RKO (cell line): ENCODE results near the gene IL32.
"Not testable (repeated sequence)": the region's sequence is repeated elsewhere in the genome, so short reads cannot be mapped to it uniquely, and the experiment has no call there.

ENCODE experiments used
- DNase-seq: peaks from one replicate; pipeline ENCODE4 v3.0.0-alpha.2; 2016; ENCODE audit warnings: low spot score

IL32 gene

DNA sequence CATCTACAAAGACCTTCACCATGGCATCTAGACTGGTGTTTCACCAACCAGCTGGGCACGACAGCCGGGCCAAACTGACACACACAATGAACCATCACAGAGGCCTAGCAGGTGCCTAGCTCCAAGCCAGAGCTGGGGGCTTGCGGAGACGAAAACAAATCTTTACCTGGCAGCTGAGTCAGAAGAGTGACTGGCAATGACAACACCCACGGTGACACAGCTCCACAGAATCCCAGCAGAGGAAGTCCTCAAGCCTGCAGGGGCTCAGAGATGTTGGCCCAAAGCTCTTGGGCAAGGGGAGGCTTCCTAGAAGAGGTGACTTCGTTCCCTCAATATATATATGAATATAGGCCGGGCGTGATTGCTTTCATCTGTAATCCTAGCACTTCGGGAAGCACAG, 13.9 kb upstream of the IL32 start:
- DNase-seq = no peak

DNA sequence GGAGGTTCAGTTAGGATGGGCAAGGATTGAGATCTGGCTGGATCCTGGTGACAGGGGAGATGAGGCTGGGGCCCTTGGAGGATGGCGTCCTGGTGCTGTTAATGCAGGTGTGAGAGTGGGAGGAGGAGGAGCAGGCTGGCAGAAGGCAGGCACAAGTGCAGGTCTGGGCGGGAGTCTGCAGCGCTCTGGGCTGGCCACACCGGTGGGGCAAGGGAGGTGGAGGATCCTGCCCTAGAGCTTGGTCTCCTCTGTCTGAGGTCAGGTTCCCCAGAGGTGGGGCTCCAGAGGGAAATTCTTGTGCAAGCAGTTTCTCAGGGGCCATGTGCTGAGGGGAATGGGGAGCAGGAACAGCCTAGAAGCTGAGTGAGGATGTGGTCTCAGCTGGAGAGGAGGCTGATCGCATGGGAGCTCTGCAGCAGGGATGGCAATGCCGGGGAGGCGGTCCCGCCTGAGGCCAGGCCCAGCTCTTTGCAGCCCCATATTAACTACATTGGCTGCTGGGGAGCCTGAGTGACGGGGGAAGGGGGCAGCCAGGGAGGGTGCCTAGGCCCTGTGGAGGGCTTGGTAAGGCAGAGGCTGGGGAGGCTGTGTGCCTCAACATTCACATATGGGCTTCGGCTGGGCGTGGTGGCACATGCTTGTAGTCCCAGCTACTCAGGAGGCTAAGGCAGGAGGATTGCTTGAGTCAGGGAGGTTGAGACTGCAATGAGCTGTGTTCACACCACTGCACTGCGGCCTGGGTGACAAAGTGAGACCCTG, 12.7 kb upstream of the IL32 start:
- not testable (repeated sequence) for DNase-seq

- not testable (repeated sequence) for DNase-seq
Measured at GRCh38 chr16:3053330-3053710, 12.1 kb upstream of the IL32 start.

- DNase-seq = no peak
Measured at GRCh38 chr16:3054965-3055733, 10.3 kb upstream of the IL32 start.

GRCh38 chr16:3055734-3056115, 9.7 kb upstream of the IL32 start:
- DNase-seq = not testable (repeated sequence)

DNA sequence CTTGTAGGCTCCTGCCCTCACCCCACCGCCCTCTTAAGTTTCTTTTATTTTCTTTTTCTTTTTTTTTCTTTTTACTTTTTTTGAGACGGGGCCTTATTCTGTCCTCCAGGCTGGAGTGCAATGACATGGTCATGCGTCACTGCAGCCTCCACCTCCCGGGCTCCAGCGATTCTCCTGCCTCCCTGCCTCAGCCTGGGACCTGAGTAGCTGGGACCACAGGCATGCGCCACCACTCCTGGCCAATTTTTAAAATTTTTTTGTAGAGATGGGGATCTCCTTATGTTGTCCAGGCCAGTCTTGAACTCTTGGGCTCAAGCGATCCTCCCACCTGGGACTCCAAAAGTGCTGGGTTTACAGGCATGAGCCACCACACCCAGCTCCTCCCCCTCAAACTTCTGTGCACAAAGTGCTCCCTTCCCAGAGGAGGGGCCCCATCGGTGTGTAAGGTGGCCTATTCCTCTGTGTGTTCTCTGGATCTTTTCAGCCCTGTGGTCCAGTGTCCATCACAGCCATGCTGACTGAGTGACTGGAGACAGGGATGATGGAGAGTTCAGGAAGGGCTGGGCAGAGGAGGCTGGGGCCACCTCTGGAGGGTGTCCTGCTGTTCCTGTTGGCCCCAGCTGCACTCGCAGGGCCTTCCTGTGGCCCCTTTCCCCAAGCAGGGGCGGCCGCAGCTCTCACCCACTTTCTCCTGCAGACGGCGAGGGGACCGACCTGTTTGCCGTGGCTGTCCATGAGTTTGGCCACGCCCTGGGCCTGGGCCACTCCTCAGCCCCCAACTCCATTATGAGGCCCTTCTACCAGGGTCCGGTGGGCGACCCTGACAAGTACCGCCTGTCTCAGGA, 8.9 kb upstream of the IL32 start:
- no peak for DNase-seq

- DNase-seq = no peak
Measured at GRCh38 chr16:3057181-3058138, 8.0 kb upstream of the IL32 start.

DNA sequence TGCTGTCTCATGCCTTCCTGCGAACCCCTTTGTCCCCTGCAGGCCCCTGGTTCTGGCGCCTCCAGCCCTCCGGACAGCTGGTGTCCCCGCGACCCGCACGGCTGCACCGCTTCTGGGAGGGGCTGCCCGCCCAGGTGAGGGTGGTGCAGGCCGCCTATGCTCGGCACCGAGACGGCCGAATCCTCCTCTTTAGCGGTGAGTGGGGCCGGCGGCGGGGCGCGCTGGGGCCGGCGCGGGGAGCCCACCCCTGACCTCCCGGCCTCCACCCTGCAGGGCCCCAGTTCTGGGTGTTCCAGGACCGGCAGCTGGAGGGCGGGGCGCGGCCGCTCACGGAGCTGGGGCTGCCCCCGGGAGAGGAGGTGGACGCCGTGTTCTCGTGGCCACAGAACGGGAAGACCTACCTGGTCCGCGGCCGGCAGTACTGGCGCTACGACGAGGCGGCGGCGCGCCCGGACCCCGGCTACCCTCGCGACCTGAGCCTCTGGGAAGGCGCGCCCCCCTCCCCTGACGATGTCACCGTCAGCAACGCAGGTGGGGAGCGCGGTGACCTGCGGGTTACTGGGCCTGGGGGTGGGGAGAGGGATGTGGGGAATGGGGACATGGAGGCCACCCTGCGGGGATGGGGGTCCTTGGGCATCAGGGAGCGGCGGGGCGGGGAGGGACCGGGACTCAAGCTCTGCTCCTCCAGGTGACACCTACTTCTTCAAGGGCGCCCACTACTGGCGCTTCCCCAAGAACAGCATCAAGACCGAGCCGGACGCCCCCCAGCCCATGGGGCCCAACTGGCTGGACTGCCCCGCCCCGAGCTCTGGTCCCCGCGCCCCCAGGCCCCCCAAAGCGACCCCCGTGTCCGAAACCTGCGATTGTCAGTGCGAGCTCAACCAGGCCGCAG, 7.1 kb upstream of the IL32 start:
- DNase-seq = no peak

GRCh38 chr16:3059041-3059722, 6.3 kb upstream of the IL32 start:
- DNase-seq = peak; percentile 87

GRCh38 chr16:3059723-3060242, 5.7 kb upstream of the IL32 start:
- DNase-seq = no peak

DNA sequence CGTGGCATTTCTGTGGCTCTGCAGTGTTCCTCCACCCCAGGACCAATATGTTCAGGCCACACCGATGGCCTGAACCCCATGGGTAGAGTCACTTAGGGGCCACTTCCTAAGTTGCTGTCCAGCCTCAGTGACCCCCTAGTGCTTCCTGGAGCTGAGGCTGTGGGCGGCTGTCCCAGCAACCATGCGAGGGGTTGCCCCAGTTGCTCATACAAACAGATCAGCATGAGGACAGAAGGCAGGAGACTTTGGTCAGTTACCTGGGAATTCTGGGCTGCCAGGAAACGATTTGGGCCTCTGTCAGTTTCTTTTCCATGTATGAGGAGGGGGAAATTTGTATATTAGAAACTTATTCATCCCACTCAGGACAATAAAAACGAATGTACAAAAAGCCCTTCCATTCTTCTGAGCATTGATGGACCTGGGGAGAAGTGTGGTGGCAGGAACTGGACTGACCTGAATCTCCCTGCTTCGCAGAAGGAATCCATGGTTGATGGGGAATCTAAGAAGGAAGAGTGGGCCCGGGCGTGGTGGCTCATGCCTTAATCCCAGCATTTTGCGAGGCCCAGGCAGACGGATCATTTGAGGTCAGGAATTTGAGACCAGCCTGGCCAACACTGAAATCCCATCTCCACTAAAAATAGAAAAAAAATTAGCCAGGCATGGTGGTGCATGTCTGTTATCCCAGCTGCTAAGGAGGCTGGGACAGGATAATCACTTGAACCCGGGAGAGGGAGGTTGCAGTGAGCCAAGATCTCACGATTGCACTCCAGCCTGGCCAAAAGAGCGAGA, 4.9 kb upstream of the IL32 start:
- DNase-seq = no peak

DNA sequence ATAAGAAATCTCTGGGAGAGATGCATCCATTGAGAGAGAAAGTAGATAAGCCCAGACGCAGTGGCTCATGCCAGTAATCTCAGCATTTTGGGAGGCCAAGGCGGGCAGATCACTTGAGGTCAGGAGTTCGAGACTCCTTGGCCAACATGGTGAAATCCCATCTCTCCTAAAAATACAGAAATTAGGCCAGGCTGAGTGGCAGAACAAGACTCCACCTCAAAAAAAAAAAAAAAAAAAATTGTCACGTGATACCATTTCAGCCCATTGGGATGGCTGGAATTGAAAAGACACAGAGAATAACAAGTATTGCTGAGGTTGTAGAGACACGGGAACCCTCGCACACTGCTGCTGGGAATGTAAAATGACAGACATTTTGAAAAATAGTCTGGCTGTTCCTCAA, 2.9 kb upstream of the IL32 start:
- no peak for DNase-seq

GRCh38 chr16:3063625-3064386, 1.6 kb upstream of the IL32 start:
- DNase-seq = no peak

DNA sequence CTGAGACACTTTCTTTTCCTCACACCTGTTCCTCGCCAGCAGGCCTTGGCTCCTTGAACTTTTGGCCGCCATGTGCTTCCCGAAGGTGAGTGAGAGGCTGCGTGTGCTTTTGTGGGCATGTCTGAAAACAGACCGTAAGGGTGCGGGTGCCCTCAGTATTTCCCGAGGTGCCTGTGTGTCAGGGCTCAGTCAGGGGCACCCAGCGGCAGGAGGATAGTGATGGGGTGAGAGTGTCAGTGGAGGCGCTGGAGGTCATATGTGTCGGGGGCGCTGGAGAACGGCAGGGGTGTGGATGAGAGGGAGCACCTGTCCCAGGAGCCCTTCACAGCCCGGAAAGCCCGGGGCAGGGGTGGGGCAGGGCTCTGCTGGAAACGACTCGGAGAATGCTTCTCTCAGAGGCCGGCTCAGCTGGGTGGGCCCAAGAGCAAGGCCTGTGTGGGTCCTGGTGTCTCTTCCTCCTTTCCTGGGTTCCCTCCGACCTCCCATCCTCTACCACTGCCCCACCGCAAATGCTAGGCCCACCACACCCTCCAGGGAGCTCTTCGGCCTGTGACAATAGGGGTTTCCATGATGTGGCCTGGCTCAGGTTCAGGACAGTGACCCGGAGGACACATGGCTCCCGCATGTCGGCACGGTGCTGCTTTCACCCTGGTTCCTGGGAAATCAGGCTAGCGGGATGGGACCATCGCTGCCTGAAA, 451 bp downstream of the IL32 start:
- DNase-seq = peak; percentile 19

GRCh38 chr16:3066440-3066748, 954 bp downstream of the IL32 start:
- DNase-seq = no peak

- DNase-seq = no peak
Measured at GRCh38 chr16:3068487-3068886, 3.0 kb downstream of the IL32 start.

GRCh38 chr16:3069146-3069545, 3.7 kb downstream of the IL32 start:
- DNase-seq = not testable (repeated sequence)
